Activated CD4-positive, CD25-positive, alpha-beta regulatory T cell treated with anti-CD3 and anti-CD28 coated beads, Interleukin-2, amount 50 U/mL, for 24 hours (primary cell): ENCODE results near the gene RTCA.
"Not testable (repeated sequence)": the region's sequence is repeated elsewhere in the genome, so short reads cannot be mapped to it uniquely, and the experiment has no call there.

Source experiments
- ATAC-seq, 2 donors: fragments of 150-1000 bp; cut with Tn5 transposase; one replicate each; pipeline ENCODE4 v1.10.0; 2021; ENCODE audit warnings: mild to moderate bottlenecking in 1 of 2, moderate library complexity in 1 of 2

Gene RTCA

DNA sequence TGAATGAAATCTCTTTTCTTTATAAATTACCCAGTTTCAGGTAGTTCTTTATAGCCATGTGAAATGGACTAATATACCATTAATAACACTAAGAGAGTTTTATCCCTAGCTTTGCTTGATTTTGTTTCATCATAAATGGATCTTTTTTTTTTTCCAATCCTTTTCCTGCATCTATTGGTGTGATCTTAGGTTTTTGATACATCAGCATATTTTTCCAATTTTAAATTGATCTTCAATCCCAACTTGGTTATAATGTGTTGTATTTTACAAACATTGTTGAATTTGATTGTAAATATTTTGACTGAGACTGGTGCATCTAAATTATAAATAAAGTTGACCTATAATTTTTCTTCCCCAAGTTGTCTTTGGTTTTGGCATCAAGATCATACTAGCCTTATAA lies 4.3 kb upstream of the RTCA start:
- ATAC-seq = no peak

DNA sequence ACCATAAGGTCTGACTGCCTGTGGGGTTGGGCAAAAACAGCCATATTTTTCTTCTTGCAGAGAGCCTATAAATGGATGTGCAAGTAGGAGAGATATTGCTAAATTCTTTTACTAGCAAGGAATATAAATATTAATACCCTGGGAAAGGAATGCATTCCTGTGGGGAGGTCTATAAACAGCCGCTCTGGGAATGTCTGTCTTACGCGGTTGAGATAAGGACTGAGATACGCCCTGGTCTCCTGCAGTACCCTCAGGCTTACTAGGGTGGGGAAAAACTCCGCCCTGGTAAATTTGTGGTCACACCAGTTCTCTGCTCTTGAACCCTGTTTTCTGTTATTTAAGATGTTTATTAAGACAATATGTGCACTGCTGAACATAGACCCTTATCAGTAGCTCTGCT lies 1.9 kb upstream of the RTCA start:
- not testable (repeated sequence) for ATAC-seq

DNA sequence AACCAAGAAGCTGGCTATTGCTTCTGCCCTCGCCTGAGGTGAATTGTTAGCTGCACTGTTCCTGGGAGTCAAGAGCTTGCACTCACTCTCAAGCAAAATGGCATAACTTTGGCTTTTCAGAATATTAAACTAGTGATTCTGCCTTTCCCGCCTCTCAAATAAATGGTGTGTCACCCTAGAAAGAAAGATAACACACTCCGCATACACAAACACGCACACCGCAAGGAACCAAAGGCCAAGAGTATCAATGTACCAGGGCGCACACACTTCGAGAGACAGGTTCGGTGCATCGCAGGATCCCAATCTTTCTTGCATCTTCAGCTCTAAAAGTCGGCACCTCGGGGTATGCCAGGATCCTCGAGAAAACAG lies 470 bp upstream of the RTCA start:
- ATAC-seq = peak; percentile 29 to 50

DNA sequence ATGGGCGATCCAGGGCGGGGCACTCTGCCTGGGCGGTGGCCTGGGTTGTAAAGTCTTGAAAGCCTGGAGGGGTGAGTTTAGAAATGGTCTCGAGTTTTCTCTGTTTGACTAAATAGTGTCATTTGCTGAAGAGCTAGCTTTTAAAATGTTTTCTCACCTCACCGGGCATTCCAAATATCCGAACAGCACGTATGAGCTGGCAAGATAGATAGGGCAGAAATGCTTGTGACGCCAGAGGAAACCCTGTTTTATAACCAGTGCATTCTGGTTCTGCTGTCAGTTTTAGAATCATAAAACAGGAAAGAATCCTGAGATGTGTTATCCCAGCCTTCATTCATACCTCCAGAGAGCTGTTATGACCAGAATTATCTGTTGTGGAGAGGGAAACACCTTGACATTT lies 725 bp downstream of the RTCA start:
- ATAC-seq = peak in 1 of 2 donors; percentile 14

DNA sequence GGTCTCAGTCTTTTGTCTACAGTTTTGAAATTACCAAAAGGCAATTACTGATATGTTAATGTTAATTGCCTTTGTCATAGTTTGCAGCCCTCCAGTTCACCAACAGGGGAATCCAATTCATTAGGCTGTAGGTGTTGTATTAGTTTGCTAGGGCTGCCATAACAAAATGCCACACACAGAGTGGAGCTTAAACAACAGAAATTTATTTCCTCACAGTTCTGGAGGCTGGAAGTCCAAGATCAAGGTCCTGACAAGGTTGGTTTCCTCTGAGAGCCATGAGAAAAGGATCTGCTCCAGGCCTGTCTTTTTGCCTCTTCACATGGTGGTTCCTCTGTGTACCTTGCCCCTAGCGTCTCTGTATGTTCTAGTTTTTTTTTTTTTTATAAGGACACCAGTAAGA lies 1.3 kb downstream of the RTCA start:
- no peak for ATAC-seq

DNA sequence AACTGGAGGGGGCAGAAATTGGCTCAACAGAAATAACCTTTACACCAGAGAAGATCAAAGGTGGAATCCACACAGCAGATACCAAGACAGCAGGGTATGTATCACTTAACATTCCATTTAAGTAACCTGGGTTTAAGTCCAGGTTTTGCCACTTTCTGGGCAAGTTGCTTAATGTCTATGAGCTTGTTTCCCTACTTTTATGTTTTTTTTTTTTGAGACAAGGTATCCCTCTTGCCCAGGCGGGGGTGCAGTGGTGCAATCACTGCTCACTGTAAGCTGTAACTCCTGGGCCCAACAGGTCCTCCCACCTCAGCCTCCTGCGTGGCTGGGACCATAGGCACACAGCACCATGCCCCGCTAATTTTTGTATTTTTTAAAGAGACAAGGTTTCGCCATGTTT lies 2.2 kb downstream of the RTCA start:
- ATAC-seq = no peak

DNA sequence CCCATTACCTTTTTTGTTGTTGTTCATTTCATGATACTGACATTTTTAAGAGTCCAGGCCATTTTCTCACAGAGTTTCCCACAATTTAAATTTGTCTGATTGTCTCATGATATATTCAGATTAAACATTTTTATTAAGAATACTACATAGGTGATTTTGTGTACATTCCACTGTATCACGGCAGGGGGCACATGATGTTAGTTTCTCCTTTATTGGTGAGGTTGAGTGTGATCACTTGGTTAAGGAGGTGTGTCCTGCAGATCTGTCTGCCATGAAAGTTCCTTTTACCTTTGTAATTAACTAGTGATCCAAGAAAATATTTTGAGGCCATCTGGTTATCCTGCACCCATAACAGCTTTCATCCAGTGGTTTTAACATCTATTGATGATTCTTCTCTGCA lies 11.8 kb downstream of the RTCA start:
- ATAC-seq = no peak

DNA sequence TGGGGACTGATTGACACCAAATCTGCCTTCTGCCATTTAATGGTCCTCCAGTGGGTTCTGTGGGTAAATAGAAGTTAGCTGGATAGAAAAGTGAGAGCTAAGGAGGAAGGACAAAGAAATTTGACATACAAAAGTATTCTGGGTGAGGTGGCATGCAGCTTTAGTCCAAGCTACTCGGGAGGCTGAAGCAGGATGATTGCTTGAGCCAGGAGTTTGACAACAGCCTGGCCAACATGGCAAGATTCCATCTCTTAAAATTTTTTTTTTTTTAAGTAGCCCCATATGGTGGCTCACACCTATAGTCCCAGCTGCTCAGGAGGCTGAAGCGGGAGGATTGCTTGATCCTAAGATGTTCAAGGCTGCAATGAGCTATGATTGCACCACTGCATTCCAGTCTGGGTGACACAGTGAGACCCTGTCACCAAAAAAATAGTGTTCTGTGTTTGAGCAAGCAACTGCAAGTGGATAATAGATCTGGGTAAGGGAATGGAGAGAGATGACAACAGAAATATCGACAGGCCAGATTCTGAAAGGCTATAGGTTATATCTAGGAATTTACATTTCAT lies 13.4 kb downstream of the RTCA start:
- ATAC-seq = no peak

DNA sequence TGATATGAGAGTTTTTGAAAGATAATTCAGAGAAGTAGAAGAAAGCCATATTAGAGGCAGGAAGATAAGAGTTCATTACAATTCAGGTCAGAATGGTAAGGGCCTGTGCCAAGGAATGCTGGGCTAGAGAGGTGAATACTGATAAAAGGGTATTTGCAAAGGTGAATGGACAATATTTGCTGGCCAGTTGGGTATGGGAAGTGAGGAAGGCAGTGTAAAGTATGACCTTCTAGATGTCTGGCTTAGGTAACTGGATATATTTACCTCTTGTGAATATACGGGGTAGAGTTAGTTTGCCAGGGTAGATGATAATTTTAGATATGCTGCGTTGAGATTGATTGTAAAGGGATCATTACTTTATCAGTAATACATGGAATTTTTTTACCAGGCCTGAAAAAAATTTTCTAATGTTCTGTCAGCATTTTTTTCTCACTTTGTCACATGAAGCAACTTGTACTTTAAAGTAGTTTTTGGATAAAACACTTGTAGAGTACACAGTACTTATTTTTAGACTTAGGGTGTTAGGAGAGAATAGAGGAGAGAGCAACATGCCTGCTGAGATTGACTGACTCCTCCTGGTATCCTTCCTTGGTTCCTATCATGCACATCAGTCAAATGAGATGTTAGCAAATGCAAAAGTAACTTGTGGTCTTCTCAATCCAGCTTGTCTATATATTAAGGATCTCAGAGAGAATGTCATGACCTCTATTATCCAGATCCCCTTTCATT lies 14.1 kb downstream of the RTCA start:
- no peak for ATAC-seq

DNA sequence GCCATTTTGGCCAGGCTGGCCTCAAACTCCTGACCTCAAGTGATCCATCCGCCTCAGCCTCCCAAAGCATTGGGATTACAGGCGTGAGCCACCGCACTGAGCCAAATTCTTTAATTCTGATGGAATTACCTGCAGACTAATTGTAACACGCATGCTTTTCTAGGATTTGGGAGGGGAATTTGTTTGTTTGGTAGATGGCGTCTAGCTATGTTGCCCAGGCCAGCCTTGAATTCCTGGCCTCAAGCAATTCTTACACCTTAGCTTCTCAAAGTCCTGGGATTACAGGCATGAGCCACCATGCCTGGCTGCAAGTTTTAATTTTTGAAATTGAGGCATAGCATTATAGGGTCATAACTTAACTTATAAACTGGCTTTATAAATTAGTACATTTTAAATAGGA lies 18.6 kb downstream of the RTCA start:
- ATAC-seq = no peak

DNA sequence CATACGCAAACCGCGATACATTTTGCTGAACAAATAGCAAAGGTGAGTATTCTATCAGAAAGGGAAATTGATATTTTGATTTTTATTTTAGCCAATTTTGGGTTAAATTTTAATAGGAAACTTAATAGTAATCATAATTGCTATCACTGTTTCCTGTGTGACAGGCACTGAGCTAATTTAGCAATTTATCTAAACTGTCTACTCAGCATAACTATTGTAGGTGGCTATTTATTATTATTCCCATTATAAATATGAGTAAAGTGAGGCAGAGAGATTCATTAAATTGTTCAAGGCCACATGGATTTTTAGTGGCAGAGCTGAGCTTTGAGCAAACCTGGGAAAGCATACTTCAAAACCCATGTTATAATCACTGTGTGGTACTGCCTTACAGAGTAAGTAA lies 21.1 kb downstream of the RTCA start:
- no peak for ATAC-seq

DNA sequence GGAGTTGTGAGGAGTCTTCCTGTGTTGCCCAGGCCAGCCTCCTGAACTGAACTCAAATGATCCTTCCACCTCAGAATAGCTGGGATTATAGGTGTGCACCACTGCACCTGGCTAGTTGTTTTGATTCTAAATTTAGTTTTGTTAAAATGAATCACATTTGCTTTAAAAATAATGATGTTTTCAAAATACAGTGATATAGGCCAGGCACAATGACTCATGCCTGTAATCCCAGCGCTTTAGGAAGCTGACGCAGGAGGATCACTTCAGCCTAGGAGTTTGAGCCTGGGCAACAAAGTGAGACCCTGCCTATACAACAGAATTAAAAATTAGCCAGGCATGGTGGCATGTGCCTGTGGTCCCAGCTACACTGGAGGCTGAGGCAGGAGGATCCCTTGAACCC lies 24.3 kb downstream of the RTCA start:
- ATAC-seq = no peak

DNA sequence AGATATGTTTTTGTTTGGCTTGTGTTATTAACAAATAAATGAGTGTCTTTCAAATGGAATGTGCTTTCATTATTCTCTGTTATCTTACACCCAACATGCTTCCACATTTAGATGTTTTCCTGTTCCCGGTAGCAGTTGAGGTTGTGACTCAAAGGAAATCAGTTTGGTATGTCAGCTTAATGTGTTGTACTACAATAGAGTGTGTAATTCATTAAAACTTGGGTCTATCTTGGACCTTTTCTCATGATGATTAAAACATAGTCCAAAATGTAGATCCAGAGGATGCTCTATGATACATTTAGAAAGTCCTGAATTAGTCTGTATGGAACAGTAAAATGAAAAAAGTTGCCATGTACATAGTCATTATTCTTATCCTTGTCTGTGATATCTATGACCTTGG lies 26.7 kb downstream of the RTCA start:
- no peak for ATAC-seq

DNA sequence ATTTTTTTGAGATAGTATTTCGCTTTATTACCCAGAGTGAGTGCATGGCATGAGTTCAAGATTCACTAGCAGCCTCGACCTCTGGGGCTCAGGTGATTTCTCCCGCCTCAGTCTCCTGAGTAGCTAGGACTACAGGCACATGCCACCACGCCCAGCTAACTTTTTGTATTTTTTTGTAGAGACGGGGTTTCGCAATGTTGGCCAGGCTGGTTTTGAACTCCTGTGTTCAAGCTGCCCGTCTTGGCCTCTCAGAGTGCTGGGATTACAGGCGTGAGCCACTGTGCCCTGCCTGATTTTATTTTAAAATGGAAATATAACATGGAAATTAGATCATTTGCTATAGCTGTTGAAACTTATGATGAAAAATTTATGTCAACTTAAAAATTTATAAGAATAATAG lies 30.1 kb downstream of the RTCA start:
- no peak for ATAC-seq

DNA sequence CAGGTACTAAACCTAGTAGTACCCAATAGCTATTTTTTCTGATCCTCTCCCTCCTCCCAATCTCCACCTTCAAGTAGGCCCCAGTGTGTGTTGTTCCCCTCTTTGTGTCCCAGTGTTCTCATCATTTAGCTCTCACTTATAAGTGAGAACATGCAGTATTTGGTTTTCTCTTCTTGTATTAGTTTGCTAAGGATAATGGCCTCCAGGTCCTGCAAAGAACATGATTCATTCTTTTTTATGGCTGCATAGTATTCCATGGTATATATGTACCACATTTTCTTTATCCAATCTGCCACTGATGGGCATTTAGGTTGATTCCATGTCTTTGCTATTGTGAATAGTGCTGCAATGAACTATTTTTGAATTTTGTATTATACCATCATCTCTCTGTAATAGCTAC lies 31.0 kb downstream of the RTCA start:
- not testable (repeated sequence) for ATAC-seq

DNA sequence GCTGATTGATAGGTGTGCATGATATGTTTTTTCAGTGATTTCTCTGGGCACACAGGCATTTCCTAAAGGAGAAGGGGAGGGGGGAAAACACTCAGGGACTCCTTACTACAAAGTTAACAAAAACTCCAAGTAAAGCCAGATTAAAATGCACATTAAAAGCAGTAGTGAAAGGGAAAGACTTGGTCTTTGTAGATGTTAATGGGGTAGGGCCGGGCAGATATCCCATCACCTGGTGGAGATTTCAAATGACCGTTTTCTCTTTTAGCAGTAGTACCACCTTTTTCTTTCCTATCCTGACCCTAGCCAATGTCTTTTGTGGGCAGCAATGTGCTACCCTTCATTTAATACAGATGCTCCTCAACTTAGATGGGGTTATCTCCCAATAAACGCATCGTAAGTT lies 32.5 kb downstream of the RTCA start:
- ATAC-seq = no peak

DNA sequence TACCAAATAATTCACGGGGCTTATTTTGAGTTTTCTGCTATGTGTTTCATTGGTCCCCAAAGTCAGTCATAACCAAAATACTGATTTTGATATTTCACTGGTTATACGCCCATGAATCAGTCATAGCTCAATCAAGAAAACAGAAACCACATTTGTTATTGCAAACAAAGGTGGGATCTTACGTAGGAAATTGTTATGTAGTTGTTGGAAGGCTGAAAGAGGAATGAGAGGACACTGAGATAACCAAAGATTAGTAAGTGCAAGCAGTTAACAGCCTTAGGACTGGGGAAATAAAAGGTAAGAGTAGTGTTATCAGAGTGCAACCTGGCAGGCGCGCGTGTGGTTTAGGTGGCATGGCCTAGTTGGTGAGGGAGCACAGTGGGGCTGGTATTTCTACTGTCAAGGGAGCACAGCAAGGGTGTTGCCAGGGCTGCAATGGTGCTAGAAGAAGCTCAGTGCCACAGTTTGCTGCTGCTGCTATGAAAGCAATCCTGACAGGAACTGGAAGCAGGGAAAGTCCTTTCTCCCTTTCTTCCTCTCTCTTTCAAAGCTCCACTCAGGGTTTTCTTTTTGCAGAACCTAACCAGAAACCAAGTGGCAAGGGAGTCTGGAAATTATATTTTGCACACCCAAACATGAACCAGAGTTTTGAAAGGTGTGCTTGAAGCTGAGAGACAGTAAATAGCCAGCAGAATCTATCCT lies 33.7 kb downstream of the RTCA start:
- ATAC-seq = peak; percentile 62 to 79

DNA sequence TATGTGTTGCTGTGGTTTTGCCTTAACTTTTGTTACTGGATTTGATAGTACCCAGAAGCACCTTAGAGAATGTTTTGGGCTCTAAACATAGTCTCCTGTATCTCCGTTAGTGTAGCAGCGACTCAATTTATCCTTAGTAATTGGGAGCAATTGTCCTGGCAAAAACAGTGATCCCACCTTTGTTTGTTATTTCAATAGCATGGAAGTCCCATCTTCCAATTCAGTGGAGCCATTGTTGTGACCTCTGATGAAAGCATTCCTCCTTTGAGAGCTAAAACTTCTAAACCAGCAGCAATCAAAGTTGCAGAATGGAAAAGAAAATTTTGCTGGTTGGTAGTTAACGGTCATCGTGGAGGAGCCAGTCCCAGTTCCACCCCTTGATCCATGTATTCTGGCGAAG lies 34.7 kb downstream of the RTCA start:
- no peak for ATAC-seq

DNA sequence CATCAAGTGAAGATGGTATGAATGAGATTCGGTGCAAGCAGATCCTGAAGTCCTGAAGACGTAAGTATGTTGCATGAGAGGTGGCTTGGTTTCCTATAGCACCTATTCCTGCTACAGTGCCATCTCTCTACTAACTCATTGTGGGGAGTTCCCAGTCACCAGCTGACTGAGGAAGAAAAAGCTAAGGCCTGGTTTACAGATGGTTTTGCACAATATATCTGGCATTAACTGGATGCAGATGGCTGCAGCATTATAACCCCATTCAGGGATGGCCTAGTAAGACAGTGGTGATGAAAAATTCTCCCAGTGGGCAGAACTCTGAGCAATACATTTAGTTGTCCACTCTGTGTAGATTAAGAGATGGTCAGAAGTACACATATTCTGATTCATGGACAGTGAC lies 36.7 kb downstream of the RTCA start:
- no peak for ATAC-seq

DNA sequence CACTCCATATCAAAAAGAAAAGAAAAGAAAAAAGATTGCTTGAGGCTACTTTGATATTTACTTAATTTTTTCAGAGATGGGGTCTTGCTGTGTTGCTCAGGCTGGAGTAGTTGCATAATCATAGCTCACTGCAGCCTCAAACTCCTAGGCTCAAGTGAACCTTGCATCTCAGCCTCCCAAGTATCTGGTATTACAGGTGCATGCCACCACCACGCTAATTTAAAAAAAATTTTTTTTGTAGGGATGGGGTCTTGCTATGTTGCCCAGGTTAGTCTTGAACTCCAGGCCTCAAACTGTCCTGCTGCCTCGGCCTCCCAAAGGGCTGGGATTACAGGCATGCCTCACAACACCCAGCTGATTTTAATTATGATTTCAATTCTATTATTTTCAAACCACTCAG lies 38.2 kb downstream of the RTCA start:
- ATAC-seq = no peak

DNA sequence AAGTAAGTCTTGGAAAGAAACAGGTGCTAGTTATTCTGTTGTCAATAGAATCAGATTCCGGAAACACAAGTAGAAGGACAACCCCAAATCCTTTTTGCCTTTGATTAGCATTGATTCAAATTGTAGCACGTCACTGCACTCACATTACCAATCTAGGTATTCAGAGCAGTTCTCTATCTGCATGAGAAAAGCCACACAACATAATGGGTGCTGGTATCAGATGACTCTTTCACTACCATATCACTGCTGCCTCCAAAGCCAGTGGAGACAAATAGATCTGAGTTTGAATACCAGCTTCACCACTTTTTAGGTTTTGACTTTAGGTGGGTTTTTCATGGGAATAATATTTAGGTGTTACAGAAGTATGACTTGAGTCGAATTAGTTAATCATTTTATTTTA lies 38.9 kb downstream of the RTCA start:
- no peak for ATAC-seq

DNA sequence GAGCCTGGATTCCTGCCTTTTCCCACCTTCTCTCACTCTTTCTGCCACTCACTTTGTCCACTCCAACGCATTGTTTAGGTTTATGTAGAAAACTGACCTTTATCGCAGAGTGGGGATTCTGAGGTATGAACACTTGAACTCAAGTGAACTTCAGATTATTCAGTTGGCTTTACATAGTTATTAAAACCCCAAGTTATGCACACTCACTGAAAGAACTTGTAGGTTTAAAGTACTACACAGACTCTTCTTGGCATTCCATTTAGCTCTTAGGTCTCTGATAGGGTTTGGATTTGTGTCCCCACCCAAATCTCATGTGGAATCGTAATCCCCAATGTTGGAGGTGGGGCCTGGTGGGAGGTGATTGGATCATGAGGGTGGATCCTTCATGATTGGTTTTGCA lies 39.9 kb downstream of the RTCA start:
- ATAC-seq = no peak

DNA sequence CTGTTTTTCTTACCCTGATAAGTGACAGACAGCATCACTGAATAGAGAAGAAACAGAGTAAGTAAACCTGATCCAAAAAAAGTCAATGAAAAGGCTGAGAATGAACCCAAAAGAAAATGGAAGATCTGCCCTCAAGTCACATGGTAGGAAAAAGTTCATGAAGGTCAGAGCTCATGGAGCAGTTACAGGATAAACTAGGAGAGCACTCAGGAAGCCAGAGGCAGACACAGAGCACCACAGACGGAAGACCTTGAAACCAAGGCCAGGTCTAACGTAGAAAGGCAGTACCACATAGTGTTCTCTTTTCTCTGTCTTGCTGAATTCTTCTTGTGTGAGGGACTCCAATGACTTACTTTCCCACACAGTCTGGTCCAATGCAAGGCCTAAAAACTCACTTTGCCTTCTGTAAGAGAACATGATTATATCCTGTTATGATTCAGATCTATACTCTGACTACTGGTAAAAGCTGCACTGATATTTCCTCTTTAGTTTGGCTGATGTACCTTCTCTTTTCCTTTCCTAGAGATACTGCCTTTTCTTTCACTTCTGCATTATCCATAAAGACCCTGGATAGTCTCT lies 40.8 kb downstream of the RTCA start:
- peak; percentile 66 to 77 for ATAC-seq

DNA sequence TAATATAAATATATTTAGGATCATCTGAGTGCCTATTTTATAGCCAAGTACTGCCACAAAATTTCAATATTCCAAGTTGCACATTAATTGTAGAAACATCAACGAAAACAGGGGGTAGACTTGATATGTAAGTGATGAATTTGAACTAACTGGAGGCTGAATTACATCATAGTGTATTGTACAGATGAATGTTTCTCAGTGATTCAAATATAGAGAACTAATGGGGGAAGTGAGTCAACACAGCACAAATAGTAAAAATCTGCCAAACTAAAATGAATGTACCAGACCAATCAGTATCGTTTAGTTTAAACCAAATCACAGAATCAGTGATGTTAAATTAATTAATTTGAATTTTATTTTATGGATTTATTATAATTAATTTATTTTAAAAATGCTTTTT lies 42.8 kb downstream of the RTCA start:
- peak; percentile 78 to 81 for ATAC-seq
